GDM1 (cell line): Measurements from ENCODE around the gene ARFGAP3.

Source experiments
- DNase-seq: peaks from one replicate; lab custom pipeline; 2025; lab: John Stamatoyannopoulos, UW

Gene ARFGAP3

GRCh38 chr22:42856865-42857704 lies at the start of gene ARFGAP3:
ARFGAP3 (minus strand) TSS chr22:42857273; CDS start chr22:42857182, 91 bp downstream.
- peak; percentile 93 for DNase-seq

DNA sequence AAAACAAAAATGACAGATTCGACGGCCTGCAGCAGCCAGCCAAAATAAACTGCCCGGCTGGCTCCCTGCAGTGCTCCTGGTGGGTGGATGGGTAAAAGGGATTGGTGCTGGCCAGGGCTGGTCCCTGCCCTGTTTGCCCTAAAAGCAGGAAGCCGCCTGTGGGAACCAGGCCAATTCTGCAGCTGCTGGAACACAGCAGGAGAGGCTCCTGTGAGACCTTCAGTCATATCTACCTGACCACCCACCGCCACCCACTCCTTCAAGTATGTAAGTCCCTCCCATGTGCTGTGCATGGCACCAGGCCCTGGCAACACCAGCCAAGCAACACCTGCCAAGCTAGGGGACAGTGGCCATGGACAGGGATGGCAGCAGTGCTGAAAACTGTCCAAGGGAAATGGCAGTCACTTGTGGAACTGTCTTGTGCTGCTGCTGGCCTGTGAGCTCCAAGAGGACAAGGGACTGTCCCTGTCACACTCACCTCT lies 48.7 kb upstream of the ARFGAP3 start:
- DNase-seq: no peak

GRCh38 chr22:42905217-42905616 lies 48.1 kb upstream of the ARFGAP3 start:
- no peak for DNase-seq

GRCh38 chr22:42904050-42904449 lies 47.0 kb upstream of the ARFGAP3 start:
- DNase-seq: no peak

DNA sequence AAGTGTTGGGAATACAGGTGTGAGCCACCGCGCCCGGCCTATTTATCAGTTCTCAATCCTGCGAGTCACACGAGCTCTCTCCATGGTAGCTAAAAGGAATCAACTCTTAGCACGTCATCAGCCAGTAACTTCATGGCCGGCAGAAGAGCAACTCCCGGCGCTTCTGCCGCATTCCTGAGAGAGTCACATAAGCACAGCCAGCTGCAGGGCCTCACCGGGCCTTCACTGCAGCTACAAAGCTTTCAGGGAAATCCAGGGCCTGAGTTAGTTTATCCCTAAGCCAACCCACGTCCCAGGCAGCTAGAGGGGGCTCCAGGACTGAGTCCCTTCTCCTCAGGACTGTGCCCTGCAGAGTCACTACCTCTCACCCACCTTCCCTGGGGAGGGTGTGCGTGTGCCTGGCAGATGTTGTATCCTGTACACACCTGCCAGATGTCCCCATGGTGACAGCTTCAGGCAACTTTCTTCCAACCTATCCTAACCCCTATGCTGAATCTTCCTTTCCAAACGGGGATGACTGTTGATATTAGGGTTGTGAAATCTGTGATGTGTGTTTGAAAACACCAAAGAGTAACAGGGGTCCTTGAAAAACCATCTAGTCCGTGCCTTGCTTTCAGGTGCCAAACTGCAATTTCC lies 45.9 kb upstream of the ARFGAP3 start:
- DNase-seq: no peak

DNA sequence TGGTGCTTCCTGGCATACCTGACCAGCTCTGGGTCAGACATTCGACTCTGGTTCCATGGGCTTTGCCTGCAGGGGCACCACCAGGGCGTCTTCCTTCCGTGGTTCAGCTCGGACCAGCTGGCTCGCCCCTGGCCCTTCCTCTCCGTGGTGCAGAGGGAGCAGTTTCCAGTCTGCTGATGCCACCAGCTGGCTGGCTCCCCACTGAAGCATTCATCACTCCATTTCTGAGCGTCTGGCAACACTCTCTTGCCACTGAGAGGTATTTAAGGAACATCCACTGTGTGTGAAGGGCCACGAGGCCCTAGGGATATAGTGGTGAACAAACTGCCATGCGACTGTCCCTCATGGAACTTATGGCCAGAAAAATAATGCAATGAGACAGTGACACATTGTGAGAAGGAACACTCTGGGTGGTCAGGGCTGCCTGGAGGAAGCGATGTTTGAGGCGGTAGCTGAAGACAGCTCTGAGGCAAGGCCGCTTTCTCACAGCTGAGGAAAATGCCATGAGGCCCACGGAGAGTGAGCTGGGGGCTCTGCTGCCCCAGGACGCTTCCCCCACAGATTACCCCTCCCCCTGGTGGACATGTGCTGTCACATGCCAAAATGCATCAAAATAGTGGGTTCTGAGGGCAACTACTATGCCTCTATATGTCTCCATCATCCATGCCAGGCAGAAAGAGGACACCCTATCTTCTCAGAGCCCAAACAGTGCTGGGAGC lies 44.9 kb upstream of the ARFGAP3 start:
- DNase-seq: no peak

DNA sequence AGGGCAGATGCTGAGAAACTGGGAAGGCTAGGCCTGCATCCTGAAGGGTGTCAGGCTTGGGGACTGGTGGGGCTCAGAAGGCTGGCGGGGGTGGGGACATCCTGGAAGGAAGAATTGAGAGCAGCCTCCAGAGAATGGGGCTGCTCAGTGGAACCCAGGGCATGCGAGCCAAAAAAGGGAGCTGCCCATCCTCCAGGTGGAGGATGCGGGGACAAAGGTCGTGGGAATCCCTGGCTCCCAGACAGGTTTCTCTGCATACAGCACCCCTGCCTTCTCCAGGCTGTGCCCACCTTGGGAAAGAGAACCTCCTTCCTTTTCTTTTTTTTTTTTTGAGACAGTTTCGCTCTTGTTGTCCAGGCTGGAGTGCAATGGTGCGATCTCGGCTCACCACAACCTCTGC lies 40.9 kb upstream of the ARFGAP3 start:
- no peak for DNase-seq

DNA sequence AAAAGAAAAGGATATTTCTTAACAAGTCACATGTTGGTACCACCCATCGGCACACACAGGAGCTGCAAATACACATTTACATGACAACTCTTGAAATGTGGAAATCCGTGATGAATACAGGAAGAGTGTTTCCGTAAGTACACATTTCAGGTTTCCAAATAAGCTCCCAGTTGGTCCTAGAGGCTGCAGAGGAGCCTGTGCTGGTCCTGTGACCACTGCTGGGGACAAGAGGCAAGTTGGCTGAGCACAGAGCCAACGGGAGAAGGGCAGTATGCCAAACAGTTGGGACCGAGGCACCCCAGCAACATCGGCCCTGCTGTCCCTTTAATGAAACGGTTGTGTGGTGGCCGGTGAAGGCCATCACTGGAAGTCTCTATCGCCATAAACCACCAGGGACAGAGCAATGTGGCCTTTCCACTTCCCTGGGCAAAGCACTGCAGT lies 38.5 kb upstream of the ARFGAP3 start:
- DNase-seq: no peak

GRCh38 chr22:42895087-42895486 lies 38.0 kb upstream of the ARFGAP3 start:
- DNase-seq: peak; percentile 75

DNA sequence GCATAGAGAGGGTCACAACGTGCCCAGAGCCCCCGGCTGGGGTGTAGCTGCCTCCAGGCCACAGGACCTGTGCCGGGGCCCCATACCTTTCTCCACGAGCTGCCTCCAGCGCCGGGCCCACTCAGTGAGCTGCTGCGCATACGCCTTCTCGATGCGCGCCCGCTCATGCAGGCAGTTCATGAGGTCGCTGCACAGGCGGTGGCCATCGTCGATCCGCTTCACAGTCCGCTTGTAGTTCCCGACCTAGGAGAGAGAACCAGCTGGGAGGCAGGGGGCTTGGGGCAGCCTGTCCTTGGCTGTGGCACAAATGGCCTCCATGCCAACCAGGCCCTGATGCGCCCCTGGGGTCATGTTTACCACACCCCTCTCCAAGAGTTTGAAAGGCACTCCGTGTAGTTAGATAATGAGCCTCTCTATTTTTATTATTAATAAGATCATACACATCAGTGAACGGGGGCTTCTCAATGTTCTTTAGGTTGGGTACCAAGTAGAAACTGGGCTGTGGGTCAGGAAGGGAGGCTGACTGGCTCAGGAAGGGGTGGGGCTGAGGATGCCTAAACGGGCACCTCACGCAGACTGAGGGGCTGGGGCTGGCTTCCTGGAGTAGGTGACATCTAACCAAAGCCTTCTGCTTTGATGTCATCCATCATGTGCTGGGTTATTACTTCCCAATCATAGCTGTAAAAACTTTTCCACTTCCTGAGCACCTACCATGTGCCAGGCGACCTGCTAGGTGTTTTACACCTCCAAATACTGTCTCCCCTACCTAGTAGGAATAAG lies 36.5 kb upstream of the ARFGAP3 start:
- no peak for DNase-seq

- no peak for DNase-seq
Measured at GRCh38 chr22:42892571-42893316, 35.7 kb upstream of the ARFGAP3 start.

- DNase-seq: no peak
Measured at GRCh38 chr22:42892156-42892555, 35.1 kb upstream of the ARFGAP3 start.

- no peak for DNase-seq
Measured at GRCh38 chr22:42891696-42892095, 34.6 kb upstream of the ARFGAP3 start.

GRCh38 chr22:42891008-42891407 lies 33.9 kb upstream of the ARFGAP3 start:
- no peak for DNase-seq

GRCh38 chr22:42889304-42889703 lies 32.2 kb upstream of the ARFGAP3 start:
- peak; percentile 87 for DNase-seq

- no peak for DNase-seq
Measured at GRCh38 chr22:42887523-42888507, 30.7 kb upstream of the ARFGAP3 start.

- DNase-seq: no peak
Measured at GRCh38 chr22:42887120-42887519, 30.0 kb upstream of the ARFGAP3 start.

DNA sequence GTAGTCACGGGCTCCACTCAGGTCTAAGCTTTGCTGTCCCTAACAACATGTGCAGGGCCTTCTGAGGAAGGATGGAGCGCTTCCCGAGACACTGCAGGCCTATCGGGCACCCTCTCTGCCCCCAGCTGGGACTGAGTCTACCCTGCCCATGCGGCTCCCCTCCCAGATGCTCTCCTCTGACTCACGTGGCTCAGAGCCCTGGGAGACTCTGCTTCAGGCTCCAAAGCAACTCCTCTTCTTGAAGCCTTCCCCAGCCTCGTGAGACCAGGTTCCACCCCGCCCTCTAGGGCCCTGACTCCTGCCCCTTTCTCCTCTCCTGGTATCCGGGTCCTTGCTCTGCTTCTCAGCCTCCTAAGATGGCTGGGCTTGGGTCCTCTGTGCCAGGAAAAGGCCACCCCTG lies 28.4 kb upstream of the ARFGAP3 start:
- DNase-seq: no peak

- DNase-seq: no peak
Measured at GRCh38 chr22:42884616-42885375, 27.7 kb upstream of the ARFGAP3 start.
